Measurements from ENCODE around the gene VWA8.

The VWA8 gene

GRCh38 chr13:41609828-41610227 lies 351.1 kb downstream of the VWA8 start:
- no peak for DNase-seq

DNA sequence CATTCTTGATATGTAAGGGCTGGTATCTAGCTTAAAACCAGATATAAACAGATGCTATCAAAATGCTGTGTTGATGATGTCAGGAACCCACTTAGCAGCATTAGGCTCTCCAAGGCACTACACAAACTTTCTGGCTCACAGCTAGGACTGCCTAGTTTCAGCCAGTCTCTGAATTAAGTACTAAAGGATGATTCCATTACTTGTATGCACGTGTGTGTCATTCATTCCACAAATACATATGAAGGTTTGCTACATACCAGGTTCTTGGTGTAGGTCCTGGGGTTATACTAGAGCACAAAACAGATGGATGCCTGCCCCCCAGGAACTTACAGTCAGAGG lies 352.1 kb downstream of the VWA8 start:
- DNase-seq = no peak

- DNase-seq = no peak
Measured at GRCh38 chr13:41608111-41608838, 352.6 kb downstream of the VWA8 start.

- no peak for DNase-seq
Measured at GRCh38 chr13:41606646-41607045, 354.3 kb downstream of the VWA8 start.

- DNase-seq = no peak
Measured at GRCh38 chr13:41605319-41606285, 355.3 kb downstream of the VWA8 start.

DNA sequence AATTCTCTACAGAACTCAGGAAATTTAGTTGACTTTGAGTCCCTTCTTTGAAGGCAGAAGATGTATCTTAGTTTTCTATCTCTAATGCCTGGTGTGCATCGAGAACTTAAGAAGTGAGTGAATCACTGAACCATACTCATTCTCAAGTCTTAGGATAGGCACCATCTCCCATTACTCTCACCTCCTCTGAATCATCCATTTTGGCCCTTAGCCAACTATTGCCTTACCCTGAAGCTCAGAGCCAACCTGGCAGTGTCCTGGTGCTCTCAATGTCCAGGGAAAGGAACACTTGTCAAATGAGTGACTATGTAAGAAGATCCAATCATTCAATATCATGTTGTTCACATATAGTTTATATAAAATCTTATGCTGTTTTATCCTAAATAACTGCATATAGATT lies 357.0 kb downstream of the VWA8 start:
- DNase-seq = peak; percentile 1

- DNase-seq = no peak
Measured at GRCh38 chr13:41601718-41602445, 359.0 kb downstream of the VWA8 start.

DNA sequence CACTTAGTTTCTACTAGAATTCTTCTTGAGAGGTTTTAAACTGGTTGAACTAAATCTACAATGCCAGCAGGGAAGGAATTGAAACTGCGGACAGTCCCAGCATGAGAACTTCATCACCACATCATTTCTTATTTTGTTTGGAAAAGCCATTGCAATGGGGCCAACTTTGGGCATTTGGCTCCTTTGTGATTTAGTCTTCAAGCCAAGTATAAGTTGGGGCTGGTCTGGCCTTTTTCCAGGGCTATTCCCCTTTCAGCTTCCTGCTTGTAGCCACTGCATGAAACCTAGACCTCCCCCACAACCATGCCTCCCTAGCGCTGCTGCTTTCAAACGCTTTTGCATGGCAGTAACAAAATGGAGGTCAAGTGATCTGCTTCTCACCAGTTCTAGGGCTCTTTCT lies 361.3 kb downstream of the VWA8 start:
- DNase-seq = no peak

DNA sequence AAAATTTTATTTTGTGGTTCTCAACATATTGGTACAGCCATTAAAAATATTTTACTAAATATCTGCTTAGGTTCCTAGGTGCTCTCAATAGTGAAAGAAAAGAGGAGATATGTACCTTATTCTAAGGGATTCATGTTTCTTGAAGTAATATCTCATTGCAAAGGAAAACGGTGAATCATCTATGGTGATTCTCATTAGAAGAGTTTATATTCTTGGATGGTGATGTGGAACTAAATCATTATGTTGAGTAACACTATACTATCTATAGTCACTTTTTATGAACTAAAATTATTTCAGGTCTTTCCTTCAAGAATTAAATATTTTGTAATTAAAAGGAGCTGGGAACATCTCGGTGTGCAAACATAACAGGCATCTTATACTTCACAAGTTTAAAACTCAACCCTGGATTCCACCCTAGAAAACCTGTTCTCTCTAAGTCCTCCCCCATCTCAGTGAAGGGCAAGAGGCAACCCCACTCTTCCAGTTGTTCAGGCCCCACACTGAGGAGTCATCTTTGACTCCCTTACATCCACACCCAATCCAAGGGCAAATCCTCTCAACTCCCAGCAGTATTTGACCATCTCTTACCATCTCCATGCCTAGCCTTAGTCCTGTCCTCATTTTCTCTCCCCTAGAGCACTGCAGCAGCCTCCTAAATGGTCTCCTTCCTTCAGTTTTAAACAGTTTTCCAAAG lies 363.4 kb downstream of the VWA8 start:
- DNase-seq = no peak

DNA sequence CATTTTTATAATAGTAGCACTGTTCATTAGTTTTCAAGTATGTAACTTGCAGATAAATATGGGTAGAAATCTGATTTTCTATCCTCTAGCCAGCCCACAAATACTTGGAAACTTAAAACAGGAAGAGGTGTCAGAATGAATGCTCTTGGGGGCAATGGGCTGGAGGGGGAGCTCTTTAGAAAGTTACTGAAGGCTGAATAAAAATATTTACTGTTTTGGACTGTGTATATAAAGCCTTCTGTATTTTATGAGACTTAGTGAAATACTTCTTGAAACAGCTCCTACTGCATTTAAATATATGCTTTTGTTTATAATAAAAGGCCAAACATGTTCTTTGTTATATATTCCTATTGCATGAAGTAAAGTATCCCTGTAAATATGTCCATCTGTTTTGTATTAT lies 364.7 kb downstream of the VWA8 start:
- DNase-seq = no peak

- DNase-seq = no peak
Measured at GRCh38 chr13:41595298-41595697, 365.6 kb downstream of the VWA8 start.

GRCh38 chr13:41590643-41591042 lies 370.3 kb downstream of the VWA8 start:
- DNase-seq = no peak

DNA sequence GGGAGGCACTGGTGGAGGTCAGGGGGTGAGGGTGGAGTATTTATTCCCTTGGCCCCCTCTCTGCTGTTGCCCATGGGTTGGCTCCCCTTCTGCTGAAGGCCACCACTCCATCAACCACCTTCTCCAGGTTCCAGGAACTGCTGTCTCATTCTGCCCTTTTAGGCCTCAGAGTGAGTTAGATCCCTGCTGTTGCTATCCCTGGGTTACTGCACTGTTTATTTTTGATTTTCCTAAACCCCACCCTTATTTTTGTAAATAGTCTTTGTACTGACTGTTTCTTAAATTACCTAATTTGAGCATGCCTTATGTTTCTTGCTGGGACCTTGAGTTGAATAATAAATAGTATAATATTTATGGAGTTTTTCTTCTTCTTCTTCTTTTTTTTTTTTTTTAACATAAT lies 370.8 kb downstream of the VWA8 start:
- no peak for DNase-seq

GRCh38 chr13:41589434-41589833 lies 371.5 kb downstream of the VWA8 start:
- no peak for DNase-seq

DNA sequence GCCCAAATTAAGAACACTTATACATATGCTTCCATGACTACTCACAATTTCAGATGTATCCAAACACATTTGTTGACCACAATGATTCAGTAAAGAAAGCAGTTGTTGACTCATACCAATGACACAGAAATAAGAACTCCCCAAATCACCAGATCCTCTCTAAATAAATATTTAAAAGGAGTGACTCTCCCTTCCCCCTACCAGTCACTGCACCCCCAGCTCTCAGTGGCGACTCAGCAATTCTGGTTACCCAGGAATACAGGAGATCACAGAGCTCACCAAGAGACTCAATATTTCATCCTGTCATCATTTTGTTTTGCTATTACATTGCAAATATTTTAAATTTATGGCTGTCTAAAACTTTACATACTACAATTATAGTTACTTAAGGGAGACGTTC lies 372.0 kb downstream of the VWA8 start:
- no peak for DNase-seq

- no peak for DNase-seq
Measured at GRCh38 chr13:41588448-41588847, 372.5 kb downstream of the VWA8 start.

DNA sequence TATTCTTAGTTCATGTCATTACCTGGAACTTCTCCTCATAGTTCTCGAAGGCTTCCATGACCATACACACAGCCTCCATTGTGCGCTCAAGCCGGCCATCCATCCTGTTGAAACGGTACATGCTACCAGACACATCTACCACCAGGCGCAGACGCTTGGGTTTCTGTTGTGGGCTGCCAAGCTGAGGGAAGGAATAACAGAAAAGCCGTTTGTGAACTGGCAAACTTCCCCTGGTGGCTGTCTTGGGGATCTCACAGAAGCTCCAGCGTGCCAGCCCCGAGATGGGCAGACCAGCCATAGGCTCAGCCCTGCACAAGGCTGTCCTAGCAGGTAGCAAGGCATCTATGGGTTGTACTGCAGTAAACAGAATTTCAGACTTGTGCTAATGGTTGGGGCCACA lies 373.4 kb downstream of the VWA8 start:
- no peak for DNase-seq

DNA sequence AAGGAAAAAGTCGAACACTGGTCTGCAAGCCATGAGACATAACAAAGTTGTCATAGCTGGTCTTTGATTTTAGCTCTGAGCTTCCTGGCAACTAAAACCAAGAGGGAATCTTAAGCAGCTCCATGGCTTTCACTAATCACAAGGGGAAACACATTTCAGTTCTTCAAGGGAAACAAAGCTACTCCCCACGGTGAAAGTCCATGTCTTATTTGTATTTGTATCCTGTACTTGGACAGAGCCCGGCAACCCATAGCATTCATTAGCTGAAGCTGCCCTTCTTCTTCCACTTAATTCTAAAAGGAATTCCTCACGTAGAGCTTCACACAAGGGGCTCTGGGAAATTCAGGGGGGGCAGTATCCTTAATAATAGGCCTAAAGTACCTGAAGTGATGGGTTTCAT lies 374.7 kb downstream of the VWA8 start:
- DNase-seq = no peak

DNA sequence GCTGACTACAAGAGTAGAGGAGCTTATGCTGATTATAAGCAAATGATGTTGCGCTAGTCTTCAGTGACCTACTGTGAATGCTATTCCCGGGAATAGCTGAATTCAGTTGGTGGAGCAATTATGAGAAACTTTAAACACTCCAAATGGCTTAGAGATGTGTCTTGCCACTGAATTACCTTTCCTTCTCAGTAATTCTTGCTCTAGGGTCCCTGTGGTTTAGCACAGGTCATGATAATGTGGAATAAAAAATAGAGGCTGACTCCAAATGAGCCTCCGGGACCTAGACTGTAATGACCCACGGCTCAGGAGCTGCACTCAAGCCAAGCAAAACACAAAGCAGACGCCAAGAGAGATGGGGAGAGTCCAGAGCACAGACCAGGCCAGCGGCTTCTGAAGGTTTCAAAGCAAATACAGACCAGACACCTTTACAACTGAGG lies 378.9 kb downstream of the VWA8 start:
- DNase-seq = no peak

DNA sequence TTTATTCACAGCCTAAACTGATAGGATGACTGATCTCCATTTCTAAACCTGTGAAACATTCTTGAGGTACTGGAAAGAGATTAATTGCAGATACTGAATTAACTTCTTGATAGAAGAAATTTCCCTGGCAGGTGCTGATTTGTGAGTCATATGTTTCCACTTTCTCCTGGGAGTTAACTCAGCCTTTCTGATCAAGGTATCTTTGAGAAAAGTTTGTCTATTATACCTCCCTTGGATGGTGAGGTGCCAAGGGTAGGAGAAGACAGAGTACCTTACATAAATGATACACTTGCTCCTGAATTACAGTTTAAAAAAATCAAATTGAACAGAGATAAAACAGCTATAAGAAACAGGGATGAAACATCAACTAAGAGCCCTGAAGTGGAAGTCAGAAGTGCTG lies 380.6 kb downstream of the VWA8 start:
- no peak for DNase-seq

DNA sequence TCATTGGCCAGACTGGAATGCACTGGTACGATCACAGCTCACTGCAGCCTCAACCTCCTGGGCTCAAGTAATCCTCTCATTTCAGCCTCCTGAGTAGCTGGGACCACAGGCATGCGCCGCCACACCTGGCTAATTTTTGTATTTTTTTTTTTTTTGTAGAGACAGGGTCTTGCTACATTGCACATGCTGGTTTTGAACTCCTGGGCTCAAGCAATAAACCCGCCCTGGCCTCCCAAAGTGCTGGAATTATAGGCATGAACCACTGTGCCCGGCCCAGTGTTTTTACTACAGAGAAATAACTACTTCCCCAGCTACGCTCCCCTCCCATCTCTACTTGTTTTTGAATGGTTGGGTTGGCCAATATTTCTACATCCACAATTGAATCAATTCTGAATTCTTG lies 381.0 kb downstream of the VWA8 start:
- DNase-seq = no peak

GRCh38 chr13:41579168-41579567 lies 381.7 kb downstream of the VWA8 start:
- no peak for DNase-seq

- DNase-seq = no peak
Measured at GRCh38 chr13:41578371-41578770, 382.5 kb downstream of the VWA8 start.

Measured in DMS 273 treated with DMSO at 0.1 percent for 48 hours (cell line).